Measurements from ENCODE around the gene RPL31. TPM values are rescaled to one million over a fixed set of nuclear protein-coding genes. Genes with fewer than 3 reads are reported as not detected.

The RPL31 gene
- total RNA-seq, 4 donors from 2014 or later: 1,010 to 1,120 (median 1,024) TPM

DNA sequence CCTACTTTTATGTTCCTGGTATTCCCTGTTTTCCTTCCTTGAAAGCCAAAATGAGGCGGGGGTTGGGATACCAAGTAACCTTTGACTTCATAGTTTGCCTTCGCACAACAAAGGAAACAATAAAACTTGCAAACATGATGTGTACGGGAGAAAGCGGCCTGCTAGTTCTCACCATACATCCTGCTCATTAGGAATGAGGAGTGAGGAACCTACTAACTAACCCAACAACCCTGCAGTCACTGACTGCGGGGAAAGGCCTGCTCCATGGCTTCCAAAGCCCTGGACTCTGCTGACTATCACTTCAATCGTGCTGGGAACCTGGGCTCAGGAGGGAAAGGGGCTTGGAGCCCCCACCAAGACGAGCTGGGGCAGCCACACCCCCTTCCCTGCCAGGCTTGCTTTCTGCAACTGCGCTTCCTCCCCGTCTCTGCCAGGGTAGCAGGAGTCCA is 24.2 kb downstream of the RPL31 start:
- 53 to 54% methylated on average over 9 of the region's 9 CpGs for WGBS, 2 donors

DNA sequence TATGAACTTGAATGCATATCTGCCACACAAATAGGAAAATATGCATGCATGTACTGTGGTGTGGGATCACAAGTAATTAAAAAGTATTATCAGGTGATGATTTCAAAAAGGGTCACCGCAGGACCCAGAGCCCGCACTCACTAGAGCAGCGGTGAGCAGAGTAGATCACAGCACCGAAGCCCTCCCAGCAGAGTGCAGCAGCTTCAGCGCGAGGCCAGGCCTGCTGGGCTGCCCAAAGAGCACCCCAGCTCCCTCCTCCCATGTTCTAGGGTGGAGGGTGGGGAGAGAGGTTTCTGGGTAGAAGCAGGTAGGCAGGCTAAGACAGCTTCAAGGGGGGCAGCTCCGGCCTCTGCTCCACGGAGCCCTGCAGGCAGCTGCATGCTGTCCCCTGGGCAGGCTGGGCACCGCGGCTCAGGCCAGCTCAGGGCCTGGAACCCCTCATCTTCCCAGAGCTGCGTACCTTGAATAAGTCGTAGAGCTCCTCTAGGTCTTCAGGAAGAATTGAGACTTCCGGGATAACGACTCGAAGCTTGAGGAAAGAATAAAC is 24.9 kb downstream of the RPL31 start:
- 83 to 85% methylated on average over 15 of the region's 15 CpGs for WGBS, 2 donors
- TF ChIP-seq POLR2A (IDR thresholded peaks at IDR 0.05) (no peak), EP300 (IDR thresholded peaks at IDR 0.05) (no peak)
- TF ChIP-seq, protein P1, sequence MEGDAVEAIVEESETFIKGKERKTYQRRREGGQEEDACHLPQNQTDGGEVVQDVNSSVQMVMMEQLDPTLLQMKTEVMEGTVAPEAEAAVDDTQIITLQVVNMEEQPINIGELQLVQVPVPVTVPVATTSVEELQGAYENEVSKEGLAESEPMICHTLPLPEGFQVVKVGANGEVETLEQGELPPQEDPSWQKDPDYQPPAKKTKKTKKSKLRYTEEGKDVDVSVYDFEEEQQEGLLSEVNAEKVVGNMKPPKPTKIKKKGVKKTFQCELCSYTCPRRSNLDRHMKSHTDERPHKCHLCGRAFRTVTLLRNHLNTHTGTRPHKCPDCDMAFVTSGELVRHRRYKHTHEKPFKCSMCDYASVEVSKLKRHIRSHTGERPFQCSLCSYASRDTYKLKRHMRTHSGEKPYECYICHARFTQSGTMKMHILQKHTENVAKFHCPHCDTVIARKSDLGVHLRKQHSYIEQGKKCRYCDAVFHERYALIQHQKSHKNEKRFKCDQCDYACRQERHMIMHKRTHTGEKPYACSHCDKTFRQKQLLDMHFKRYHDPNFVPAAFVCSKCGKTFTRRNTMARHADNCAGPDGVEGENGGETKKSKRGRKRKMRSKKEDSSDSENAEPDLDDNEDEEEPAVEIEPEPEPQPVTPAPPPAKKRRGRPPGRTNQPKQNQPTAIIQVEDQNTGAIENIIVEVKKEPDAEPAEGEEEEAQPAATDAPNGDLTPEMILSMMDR (IDR thresholded peaks at IDR 0.05): no peak
- no peak overlapping the region for H3K27ac ChIP-seq
- no peak overlapping the region for H3K4me3 ChIP-seq
- DNase-seq (ENCODE audit: low spot score in 2 of 2): no peak
- peaks cover 2 to 57% (median 2%) of the 10 kb centered on the region in 3 donors for H3K36me3 ChIP-seq
- no peaks in the 10 kb centered on the region for H3K4me1 ChIP-seq
- no peaks in the 10 kb centered on the region for H3K27me3 ChIP-seq
- no peaks in the 10 kb centered on the region for H3K9me3 ChIP-seq

More for the DNA sequence above, 24.2 kb downstream of the RPL31 start:
- Histone ChIP-seq H3K4me3 (no peak overlapping the region), H3K4me1 (no peaks in the 10 kb centered on the region), H3K27me3 (no peaks in the 10 kb centered on the region), H3K36me3 (peaks cover 2 to 58% (median 4%) of the 10 kb centered on the region in 3 donors), H3K27ac (no peak overlapping the region), H3K9me3 (no peaks in the 10 kb centered on the region)
- TF ChIP-seq EP300 (IDR thresholded peaks at IDR 0.05): no peak
- TF ChIP-seq POLR2A (IDR thresholded peaks at IDR 0.05): no peak
- TF ChIP-seq, protein P1 (IDR thresholded peaks at IDR 0.05): no peak
- DNase-seq (ENCODE audit: low spot score in 2 of 2): no peak

DNA sequence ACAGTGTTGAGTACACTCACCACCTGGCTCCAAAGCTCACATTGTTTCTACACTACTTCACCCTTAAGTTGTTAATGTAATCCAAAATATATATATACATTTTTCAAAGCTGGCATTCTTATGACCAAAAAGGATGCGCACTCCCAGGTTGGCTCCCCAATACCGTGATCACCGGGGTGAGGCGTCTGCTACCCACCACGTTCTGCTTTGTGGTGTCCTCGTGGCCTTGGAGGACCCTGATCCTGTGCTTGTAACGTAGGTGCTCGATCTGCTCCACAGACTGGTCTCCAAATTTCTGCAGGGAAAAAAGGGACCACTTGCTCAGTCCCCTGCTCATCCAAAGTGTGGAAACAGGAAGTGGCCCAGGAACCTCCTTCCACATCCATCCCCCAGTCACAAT is 25.8 kb downstream of the RPL31 start:
- Histone ChIP-seq H3K9me3 (no peaks in the 10 kb centered on the region), H3K36me3 (peaks cover 0 to 59% (median 2%) of the 10 kb centered on the region in 3 donors), H3K4me1 (no peaks in the 10 kb centered on the region), H3K27ac (no peak overlapping the region), H3K4me3 (no peak overlapping the region), H3K27me3 (no peaks in the 10 kb centered on the region)
- TF ChIP-seq, protein P1 (IDR thresholded peaks at IDR 0.05): no peak
- TF ChIP-seq EP300 (IDR thresholded peaks at IDR 0.05): no peak
- no peak for TF ChIP-seq POLR2A (IDR thresholded peaks at IDR 0.05)
- no peak for DNase-seq (ENCODE audit: low spot score in 2 of 2)
- 92 to 98% methylated on average over 8 of the region's 8 CpGs for WGBS, 2 donors

DNA sequence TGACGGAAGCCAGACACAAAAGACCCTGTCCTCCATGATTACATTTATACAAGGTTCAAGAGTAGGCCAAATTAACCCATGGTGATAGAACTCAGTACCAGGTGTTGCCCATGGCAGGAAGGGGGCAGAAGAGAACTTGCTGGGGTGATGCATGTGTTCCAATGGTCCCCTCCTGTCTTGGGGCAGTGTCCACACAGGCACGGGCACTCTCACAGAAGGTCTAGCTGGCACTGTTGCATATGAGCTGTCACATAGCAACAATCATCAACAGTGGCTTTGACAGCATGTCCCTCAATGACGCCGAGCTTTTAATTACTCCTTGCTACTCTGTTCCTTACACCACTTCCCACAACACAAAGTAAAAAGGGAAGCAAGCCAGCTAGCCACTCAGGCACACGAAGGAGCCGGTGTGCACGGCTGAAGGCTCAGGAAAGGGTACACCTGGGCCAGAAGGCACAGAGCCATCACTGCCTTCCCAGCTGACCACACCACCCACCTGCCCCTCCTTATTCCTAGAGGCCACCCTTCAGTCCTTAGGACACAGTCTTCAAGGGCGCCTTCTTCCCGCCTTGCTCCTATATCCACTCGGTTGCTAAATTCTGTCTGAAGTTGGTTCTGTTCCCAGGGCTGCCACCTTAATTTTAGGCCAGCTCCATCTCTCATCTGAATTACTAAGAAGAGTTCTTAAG is 28.9 kb downstream of the RPL31 start:
- 81 to 87% methylated on average over 10 of the region's 10 CpGs for WGBS, 2 donors
- DNase-seq (ENCODE audit: low spot score in 2 of 2): no peak
- Histone ChIP-seq H3K4me3 (no peak overlapping the region), H3K36me3 (peaks cover 0 to 80% (median 0%) of the 10 kb centered on the region in 3 donors), H3K27ac (no peak overlapping the region), H3K27me3 (no peaks in the 10 kb centered on the region), H3K4me1 (no peaks in the 10 kb centered on the region), H3K9me3 (no peaks in the 10 kb centered on the region)
- TF ChIP-seq POLR2A (IDR thresholded peaks at IDR 0.05) (no peak), EP300 (IDR thresholded peaks at IDR 0.05) (no peak)
- TF ChIP-seq, protein P1 (IDR thresholded peaks at IDR 0.05): no peak

DNA sequence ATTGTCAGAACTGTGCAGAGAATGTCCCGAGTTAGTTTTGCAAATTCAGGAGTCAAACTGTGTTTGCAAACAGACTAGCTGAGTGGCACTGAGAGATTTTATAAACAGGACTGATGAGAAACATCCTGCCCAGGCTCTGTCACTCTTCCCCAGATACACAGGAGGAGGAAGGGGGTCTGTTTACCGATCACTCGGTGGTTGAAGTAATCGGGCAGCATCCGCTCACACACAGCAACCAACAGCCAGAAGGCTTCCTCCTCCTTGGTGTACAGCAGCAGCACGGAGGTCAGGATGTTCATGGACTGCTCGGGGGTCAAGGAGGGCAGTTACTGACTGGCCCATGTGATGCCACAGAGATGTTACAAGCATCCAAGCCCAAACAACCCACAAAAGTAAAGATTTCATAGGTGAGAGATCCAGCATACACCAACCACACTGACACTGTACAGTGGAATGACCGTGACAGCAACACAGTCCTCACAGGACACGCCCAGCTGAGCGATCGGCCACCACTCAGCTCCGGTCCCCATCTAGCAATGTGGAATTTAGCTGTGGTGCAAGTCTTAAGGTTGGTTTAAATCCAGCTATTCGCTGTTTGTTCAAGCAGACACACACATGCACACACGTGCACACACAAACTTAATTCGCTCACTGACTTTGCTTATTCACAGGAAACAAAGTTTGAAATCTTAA is 30.1 kb downstream of the RPL31 start:
- no peak overlapping the region for H3K27ac ChIP-seq
- no peak for DNase-seq (ENCODE audit: low spot score in 2 of 2)
- H3K9me3 ChIP-seq: no peaks in the 10 kb centered on the region
- H3K4me1 ChIP-seq: no peaks in the 10 kb centered on the region
- peaks cover 0 to 78% (median 0%) of the 10 kb centered on the region in 3 donors for H3K36me3 ChIP-seq
- no peak overlapping the region for H3K4me3 ChIP-seq
- 87 to 89% methylated on average over 15 of the region's 15 CpGs for WGBS, 2 donors
- H3K27me3 ChIP-seq: no peaks in the 10 kb centered on the region
- no peak for TF ChIP-seq EP300 (IDR thresholded peaks at IDR 0.05)
